Hematopoietic multipotent progenitor cell treated with erythropoietin and hydrocortisone succinate and interleukin-3 and kit ligand, for 6 days (in vitro differentiated cells): Measurements from ENCODE around the gene MT1E.
"Not testable (repeated sequence)": the region's sequence is repeated elsewhere in the genome, so short reads cannot be mapped to it uniquely, and the experiment has no call there.

Source experiments
- DNase-seq: peaks from one replicate; pipeline ENCODE4 v3.0.0-alpha.2; 2015

MT1E gene

DNA sequence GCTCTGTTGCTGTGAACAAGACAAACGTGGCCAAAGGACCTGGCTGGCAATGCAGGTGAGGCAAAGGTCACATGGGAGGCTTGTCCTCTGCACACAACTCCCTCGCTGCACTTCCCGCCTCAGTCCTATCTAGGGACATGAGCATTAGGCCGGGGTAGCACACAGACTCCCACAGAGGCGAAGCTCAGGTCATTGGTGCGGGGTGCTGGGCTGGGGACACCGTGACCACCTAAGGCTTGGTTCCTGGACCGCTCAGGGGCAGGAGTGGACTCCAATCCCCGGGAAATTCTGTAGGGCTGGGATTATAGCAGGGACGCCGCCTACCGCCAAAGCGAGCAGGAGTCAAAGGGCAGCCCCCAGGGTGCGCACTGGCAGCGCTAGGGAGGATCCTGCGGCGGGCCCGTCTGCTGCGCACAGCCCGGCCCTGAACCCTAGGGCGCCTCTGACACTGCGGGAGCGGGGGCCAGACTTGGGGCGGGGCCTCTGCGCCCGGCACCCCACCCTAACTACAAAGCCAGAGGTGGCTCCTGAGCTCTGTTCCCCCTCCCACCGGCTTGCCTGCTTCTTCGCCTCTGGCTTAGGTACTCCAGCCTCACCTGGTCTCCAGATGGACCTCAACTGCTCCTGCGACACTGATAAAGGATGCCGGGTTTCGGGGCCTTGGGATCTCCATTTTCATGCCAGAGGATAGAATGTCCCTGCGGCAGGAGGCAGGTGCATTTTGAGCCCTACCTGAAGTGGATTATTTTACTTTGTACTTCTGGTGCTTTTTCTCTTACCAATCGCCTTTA is 22.3 kb downstream of the MT1E start:
- DNase-seq: no peak

DNA sequence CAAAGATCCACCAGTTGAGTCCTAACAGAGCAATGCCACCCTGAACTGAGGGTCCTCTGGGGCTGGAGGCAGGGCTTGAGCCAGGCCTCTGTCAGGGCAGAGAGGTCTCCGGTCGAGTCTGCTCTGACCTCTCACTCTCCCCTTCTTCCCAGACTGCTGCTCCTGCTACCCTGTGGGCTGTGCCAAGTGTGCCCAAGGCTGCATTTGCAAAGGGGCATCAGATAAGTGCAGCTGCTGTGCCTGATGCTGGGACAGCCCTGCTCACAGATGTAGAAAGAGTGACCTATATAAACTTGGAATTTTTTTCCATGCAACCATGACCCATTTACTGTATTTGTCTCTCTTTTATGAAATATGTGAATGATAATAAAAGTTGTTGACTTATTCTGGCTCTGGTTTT is 23.7 kb downstream of the MT1E start:
- DNase-seq: no peak

DNA sequence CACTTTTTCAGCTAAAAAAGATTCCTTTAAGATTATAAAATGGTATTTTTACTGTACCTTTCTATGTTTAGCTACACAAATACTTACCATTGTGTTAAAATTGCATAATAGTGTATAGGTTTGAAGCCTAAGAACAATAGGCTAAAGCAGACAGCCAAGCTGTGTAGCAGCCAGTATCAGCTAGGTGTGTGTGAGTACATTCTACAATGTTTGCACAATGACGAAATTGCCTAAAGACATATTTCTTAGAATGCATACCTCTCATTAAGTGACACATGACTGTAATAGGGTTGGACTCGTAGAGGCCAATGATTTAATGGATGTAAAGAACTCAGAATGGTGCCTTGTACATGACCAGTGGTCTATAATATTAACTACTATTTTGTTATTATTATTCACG is 24.2 kb downstream of the MT1E start:
- DNase-seq: no peak

DNA sequence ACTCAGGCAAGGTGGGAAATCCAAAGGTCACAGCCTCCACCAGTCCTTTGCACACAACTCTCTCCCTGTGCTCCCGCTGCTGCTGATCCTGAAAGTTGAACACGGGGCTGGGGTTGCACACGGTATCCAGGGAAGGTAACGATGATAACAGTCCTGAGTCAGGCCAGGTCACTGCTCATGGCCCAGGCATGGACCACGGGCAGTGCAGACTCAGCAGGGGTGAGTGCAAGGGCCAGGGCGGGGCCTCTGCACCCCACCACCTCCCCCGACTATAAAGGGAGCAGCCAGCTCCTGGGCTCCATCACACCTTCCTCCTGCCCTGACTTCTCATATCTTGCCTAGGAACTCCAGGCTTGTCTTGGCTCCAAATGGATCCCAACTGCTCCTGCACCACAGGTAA is 26.0 kb downstream of the MT1E start, which contains the start of gene MT1B:
Gene MT1B (plus strand): TSS at position 301 of the 400 bp plus-strand sequence. CDS start 68 bp downstream, at position 369.
- no peak for DNase-seq

DNA sequence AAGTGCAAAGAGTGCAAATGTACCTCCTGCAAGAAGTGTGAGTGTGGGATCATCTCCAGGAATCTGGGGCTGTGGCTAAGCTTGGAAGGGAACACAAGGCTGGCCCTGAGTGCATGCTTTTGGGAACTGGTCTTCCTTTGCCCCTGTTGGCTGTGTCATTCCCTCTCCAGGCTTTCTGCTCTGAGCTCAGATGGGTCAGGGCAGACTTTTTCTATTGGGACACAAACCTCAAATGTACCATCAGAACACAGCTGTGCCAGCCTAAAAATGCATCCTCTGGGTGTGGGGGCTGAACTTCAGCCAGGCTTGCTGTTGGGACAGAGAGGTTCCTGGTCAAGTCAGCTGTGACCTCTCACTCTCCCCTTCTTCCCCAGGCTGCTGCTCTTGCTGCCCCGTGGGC is 27.0 kb downstream of the MT1E start:
- DNase-seq: no peak

DNA sequence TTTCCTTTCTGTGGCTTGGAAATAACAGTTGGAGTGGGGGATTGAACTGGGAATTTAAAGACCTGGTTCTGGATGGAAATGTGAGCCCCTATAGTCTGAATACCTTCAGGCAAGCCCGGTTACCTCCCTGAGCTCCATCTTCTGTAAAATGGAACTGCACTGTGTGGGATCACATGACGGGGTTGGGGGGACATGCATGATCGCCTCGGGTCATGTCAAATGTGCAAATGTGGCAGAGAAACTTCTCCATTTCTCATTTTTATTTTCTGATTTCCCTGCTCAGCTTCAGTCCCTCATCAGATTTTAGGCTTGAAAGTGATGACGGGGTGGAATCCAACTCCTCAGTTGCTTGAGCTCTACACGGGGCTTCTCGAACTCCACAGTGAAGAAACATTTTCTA is 27.6 kb downstream of the MT1E start:
- DNase-seq: no peak

DNA sequence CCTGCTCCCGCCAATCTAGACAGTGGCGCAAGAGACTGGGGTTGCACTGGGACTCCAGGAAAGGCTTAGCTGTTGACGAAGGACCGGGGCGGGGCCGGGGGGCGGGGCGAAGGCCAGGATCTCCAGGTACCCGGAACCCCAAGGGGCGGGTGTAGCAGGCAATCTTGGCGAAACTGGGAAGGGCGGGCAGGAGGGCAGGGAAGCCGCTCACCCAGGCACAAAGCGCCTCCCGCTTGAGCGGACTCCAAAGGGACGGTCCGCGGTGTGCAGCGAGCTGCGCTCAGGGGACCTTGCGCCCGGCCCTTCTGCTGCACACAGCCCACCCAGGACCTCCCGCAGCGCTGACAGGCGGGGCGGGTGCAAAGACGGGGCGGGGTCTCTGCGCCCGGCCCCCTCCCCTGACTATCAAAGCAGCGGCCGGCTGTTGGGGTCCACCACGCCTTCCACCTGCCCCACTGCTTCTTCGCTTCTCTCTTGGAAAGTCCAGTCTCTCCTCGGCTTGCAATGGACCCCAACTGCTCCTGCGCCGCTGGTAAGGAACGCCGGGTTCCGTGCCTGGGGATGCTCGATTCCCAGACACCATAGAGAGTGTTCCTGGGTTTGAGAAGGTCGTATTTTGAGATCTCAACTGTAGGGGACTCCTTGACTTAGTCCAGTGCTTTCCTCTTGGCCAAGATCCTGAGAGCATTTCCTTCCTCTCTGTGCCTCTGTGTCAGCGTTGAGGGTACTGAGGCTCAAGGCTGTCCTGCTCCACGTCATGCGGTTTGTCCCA is 32.2 kb downstream of the MT1E start, which contains the start of gene MT1F:
Gene MT1F (plus strand): TSS at position 405 of the 772 bp plus-strand sequence. CDS start 100 bp downstream, at position 505.
- peak; percentile 70 for DNase-seq

DNA sequence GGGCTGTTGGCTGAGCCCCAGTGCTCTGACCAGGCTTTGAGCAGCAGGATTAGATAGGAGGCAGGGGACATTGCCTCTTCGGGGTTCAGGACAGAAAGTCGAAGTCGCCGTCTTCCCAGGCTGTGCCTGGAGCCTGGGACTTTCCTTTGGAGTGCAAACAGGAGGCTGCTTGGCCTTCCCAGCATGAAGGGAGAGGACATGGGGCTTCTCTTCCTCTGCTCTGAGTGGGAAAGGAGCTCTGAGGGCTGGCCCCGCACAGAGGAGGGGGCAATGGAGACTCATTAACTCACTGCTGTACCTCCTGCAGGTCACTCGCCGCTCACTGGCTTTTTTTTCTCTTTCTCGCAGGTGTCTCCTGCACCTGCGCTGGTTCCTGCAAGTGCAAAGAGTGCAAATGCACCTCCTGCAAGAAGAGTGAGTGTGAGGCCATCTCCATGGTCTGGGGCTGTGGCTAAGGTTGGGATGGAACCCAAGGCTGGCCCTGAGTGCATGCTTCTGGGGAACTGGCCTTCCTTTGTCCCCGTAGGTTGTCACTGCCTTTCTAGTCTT is 32.8 kb downstream of the MT1E start:
- DNase-seq: no peak

DNA sequence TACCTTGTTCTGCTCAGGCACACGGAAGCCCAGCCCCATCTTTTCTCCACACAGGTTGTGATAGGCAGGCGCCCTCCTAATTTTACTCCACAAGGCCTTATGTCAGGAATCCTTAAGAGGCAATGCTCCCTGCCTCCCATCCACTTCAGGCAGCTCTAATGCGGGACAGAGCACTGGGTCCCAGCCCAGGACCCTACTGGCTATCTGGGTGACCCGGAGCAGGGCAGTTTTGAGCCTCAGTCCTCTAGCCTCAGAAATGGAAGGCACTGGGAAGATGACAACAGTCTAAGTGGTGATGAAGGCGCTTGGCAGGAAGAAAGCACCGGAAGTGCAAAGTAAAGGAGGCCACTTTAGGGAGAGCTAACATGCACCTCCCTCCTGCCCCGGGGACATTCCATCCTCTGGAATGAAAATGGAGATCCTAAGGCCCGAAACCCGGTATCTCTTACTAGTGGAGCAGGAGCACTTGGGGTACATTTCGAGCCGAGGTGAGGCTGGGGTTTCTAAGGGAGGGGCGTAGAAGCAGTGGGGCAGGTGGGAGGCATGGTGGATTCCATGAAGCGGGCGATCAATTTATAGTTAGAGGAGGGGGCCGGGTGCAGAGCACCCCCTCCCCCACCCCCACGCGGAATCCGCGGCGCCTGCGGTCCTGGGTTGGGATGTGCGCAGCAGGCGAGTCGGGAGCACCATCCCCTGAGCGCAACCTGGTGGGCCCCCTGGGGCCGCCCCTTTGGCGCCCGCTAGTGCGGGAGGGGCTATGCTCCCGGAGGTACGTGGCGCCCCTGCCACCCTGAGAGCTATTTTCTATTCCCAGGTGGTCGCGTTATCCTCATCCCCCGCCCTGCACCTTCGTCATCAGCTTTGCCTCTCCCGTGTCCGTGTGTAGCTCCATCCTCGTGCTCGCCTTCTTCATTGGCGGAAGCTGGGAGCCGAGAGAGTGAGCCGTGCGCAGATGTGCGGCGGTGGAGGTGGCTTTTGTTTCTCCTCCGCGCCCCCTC is 37.1 kb downstream of the MT1E start:
- DNase-seq: no peak

DNA sequence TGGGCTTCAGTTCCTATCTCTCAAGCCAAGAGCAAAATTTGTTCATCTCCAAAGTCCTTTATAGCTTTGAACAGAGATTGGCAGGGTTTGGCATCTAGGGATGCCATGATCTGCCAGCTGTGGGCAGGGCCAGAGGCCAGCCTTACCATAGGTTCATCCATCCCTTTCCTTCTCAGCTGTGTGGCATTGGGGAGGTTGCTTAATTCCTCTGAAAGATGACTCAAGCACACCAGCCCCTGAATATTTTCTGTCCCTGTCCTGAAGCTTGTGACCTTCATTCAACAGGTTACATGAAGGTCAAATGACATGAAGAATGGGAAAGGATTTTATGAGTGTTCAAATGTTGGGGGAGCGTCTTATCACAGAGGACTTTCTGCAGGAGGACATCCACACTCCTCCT is 38.9 kb downstream of the MT1E start:
- DNase-seq: no peak

DNA sequence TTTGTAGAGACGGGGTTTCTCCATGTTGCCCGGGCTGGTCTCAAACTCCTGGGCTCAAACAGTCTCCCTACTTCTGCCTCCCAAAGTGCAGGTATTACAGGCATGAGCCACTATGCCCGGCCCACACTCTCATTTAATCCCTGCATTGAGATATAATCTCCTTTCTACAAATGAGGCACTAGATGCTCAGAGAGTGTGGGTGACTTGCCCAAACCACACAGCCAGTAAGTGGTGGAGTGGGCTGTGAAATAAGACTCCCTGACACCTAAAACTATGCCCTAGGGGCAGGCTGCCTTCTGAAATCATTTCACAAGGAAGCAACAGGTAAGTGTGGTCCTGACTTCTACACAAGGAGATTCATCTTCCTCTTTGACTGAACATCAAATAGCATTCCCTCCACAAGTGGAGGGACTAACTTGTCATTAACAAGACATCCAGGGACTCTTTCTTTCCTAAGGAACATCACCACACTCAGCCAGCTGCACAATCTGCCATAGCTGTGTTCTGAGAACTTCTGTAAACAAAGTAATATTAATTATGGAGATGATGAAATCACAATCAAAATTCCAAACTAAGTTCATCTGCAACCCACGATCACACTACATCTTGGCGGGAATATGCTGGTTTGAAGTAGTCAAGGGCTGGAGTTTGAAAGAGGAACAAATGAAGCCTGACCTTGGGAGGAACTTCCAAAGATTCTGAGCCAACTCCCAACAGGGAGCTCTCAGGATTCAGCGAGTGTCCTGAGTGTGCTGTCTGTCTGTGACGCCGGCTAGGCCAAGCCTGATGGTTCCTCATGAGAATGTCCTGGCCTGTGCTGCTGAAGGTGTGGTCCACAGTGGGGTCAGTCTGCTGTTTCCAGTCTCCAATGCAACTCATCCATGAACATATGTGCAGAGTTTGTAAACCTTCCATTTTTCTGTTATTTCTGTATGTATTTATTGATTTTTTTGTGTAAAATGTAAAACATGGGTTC is 40.0 kb downstream of the MT1E start:
- not testable (repeated sequence) for DNase-seq

DNA sequence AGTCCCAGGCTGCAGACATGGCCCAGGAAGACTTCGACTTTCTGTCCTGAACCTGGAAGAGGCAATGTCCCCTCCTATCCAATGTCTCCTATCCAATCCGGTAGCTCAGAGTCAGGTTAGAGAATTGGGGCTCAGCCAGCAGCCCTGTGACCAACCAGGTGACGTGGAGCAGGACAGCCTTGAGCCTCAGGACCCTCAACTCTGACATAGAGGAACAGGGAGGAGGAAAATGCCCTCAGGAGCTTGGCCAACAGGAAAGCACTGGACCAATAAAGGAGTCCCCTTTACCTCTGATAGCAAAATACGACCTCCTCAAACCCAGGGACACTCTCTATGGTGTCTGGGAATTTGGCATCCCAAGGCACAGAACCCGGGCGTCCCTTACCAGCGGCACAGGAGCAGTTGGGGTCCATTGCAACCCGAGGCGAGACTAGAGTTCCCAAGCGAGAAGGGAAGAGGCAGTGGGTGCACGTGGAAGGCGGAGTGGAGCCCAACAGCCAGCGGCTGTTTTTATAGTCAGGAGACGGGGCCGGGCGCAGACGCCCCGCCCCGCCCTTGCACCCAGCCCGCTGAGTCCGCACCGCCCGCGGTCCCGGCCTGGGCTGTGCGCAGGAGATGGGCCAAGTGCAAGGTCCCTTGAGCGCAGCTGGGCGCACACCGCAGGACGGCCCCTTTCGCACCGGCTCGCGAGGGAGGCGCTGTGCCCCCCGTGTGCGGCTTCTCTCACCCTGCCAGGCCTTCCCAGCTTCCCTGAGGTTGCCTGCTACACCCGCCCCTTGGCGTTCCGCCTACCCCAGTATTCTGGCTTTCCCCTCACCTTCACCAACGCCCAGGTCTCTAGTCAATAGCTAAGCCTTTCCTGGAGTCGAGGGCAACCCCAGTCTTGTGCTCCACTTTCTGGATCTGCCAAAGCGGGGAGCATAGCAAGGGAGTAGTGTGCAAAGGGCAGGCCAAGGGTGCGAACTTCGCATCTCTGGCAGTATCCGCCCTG is 42.3 kb downstream of the MT1E start, which contains the start of gene MT1G:
Gene MT1G (minus strand): TSS at position 485 of the 991 bp plus-strand sequence. CDS start 72 bp downstream, at position 413.
- DNase-seq: peak; percentile 77

DNA sequence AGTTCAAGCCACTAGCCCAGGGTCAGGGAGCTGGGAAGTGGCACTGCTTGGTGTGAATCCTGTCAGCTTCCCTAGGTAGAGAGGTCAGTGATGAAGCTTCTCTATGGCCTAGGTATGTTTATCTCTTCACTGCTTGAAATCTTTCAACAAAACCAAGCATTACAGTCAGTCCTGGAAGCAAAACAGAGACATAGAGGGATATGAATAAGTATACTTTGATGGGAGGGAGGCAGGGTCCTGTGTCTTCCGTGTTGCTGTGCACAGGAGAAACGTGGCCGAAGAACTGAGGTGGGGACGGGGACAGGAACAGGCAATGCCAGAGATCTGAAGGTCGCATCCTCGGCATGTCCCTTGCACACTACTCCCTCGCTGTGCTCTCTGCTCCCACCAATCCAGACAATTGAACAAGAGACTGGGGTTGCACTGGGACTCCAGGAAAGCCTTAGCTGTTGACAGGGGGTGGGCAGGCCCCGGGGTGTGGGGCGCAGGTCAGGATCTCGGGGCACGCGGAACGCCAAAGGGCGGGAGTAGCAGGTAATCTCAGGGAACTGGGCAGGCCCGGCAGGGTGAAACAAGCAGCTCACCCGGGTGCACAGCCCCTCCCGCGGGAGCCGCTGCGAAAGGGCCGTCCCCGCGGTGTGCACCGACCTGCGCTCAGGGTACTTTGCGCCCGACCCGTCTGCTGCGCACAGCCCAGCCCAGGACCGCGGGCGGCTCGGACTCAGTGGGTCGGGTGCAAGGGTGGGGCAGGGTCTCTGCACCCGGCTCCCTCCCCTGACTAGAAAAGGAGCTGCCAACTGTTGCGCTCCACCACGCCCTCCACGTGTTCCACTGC is 43.6 kb downstream of the MT1E start, which contains the start of gene MT1H:
Gene MT1H (plus strand): TSS at position 810 of the 835 bp plus-strand sequence. CDS start 71 bp downstream, outside the sequence.
- peak; percentile 71 for DNase-seq

DNA sequence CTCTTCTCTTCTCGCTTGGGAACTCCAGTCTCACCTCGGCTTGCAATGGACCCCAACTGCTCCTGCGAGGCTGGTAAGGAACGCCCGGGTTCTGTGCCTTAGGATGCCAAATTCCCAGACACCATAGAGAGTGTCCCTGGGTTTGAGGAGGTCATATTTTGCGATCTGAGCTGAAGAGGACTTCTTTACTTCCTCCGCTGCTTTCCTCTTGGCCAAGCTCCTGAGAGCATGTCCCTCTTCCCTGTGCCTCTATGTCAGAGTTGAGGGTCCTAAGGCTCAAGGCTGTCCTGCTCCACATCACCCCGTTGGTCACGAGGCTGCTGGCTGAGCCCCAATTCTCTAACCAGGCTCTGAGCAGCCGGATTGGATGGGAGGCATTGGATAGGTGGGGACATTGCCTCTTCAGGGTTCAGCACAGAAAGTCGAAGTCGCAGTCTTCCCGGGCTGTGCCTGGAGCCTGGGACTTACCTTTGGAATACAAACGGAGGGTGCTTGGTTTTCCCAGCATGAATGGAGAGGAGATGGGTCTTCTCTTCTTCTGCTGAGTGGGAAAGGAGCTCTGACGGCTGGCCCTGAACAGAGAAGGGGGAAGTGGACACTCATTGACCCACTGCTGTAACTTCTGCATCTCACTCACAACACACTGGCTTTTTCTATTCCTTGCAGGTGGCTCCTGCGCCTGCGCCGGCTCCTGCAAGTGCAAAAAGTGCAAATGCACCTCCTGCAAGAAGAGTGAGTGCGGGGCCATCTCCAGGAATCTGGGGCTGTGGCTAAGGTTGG is 44.4 kb downstream of the MT1E start:
- no peak for DNase-seq

DNA sequence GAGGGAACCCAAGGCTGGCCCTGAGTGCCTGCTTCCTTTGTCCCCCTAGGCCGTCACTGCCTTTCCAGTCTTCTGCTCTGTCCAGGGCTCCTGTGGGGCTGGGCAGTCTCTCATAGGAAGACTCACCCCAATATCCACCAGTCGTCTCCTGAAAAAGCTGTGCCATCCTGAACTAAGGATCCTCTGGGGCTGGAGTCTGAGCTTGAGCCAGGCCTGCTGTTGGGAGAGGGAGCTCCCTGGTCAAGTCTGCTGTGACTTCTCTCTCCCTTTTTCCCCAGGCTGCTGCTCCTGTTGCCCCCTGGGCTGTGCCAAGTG is 45.0 kb downstream of the MT1E start:
- DNase-seq: no peak

DNA sequence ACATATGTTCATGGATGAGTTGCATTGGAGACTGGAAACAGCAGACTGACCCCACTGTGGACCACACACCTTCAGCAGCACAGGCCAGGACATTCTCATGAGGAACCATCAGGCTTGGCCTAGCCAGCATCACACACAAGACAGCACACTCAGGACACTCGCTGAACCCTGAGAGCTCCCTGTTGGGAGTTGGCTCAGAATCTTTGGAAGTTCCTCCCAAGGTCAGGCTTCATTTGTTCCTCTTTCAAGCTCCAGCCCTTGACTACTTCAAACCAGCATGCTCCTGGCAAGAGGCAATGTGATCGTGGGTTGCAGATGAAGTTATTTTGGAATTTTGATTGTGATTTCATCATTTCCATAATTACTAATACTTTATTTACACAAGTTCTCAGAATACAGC is 46.1 kb downstream of the MT1E start:
- DNase-seq: not testable (repeated sequence)

DNA sequence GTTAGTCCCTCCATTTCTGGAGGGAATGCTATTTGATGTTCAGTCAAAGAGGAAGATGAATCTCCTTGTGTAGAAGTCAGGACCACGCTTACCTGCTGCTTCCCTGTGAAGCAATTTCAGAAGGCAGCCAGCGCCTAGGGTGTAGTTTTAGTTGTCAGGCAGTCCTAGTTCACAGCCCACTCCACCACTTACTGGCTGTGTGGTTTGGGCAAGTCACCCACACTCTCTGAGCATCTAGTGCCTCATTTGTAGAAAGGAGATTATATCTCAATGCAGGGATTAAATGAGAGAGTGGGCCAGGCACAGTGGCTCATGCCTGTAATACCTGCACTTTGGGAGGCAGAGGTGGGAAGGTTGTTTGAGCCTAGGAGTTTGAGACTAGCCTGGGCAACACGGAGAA is 46.6 kb downstream of the MT1E start:
- DNase-seq: not testable (repeated sequence)
